Activated T-cell treated with anti-CD3 and anti-CD28 coated beads, Interleukin-2, amount 50 U/mL, for 72 hours (primary cell): ENCODE measurements around the gene SHISA9. TPM values are rescaled to one million over a fixed set of nuclear protein-coding genes. Genes with fewer than 3 reads are reported as not detected.

Experiments
- ATAC-seq, 2 donors: fragments of 150-1000 bp; cut with Tn5 transposase; replicated peaks in 1 of 2; 2 replicates each; pipeline ENCODE4 v1.10.0; 2021; ENCODE audit warnings: moderate library complexity in 2 of 2, mild to moderate bottlenecking in 1 of 2
- DNase-seq, 2 donors: peaks; one replicate each; pipeline ENCODE4 v3.0.0; 2021 to 2022; ENCODE audit warnings: mixed read lengths in 1 of 2
- H3K27ac Mint-ChIP-seq: one replicate; pipeline ENCODE4 v1.8.0; 2022; ENCODE audit warnings: mild to moderate bottlenecking, moderate library complexity, mixed read lengths
- H3K27me3 Mint-ChIP-seq: one replicate; pipeline ENCODE4 v1.8.0; 2022; ENCODE audit warnings: low read depth, mixed read lengths
- H3K36me3 Mint-ChIP-seq, 2 donors: one replicate each; pipeline ENCODE4 v1.8.0; 2022; ENCODE audit warnings: mixed read lengths in 2 of 2, mild to moderate bottlenecking in 1 of 2; ENCODE audit not compliant: insufficient read depth in 2 of 2
- H3K4me1 Mint-ChIP-seq: one replicate; pipeline ENCODE4 v1.8.0; 2022; ENCODE audit warnings: low read depth, mixed read lengths
- H3K4me3 Mint-ChIP-seq, 2 donors: one replicate each; pipeline ENCODE4 v1.8.0; 2022; ENCODE audit warnings: mild to moderate bottlenecking in 2 of 2, mixed read lengths in 2 of 2, moderate library complexity in 2 of 2
- H3K9me3 Mint-ChIP-seq, 2 donors: one replicate each; pipeline ENCODE4 v1.8.0; 2022; ENCODE audit warnings: mixed read lengths in 2 of 2
- total RNA-seq, 2 donors: library from RNA; stranded (reverse); gene quantifications; one replicate each; pipeline ENCODE4 v1.2.3, GENCODE V29; 2022

SHISA9 gene
- total RNA-seq, 2 donors from 2014 or later, result 0.14 TPM; not detected in 1

DNA sequence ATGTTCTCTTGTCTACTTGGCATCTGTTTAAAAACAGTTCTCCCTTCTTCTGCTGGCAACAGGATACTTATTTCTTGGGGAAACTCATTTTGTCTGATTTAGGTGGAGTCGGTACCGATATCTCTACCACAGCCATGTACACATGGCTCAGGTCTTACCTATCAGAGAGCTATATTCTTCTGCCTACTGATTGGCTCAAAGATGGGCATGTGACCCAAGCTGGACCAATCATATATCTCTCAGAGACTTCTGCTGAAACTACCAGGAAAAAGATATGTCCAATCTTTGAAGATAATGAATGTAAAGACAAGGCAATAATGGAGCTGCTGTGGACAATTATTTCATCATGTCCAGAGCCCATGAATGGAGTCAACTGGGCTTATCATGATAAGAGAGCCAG, 21.6 kb upstream of the SHISA9 start:
- H3K9me3 Mint-ChIP-seq, result no peaks in the 10 kb centered on the region
- no peaks in the 10 kb centered on the region for H3K36me3 Mint-ChIP-seq
- no peak overlapping the region for H3K4me3 Mint-ChIP-seq
- no peaks in the 10 kb centered on the region for H3K4me1 Mint-ChIP-seq
- ATAC-seq (no peak), DNase-seq (no peak)
- H3K27ac Mint-ChIP-seq, result no peak overlapping the region
- no peaks in the 10 kb centered on the region for H3K27me3 Mint-ChIP-seq

DNA sequence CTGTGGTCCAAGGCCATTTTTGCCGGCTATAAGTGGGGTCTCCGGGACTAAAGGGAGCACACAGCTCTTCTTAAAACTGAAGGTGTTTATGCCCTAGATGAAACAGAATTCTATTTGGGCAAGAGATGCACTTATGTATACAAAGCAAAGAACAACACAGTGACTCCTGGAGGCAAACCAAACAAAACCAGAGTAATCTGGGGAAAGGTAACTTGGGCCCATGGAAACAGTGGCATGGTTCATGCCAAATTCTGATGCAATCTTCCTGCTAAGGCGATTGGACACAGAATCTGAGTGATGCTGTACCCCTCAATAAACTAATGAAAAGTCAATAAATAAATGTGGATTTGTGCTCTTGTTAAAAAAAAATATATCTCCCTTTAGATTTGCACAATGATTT, 20.2 kb upstream of the SHISA9 start:
- DNase-seq (no peak), ATAC-seq (no peak)
- no peaks in the 10 kb centered on the region for H3K9me3 Mint-ChIP-seq
- no peaks in the 10 kb centered on the region for H3K4me1 Mint-ChIP-seq
- H3K27me3 Mint-ChIP-seq, result peaks cover 6% of the 10 kb centered on the region
- no peak overlapping the region for H3K4me3 Mint-ChIP-seq
- H3K36me3 Mint-ChIP-seq, result no peaks in the 10 kb centered on the region
- H3K27ac Mint-ChIP-seq, result no peak overlapping the region

DNA sequence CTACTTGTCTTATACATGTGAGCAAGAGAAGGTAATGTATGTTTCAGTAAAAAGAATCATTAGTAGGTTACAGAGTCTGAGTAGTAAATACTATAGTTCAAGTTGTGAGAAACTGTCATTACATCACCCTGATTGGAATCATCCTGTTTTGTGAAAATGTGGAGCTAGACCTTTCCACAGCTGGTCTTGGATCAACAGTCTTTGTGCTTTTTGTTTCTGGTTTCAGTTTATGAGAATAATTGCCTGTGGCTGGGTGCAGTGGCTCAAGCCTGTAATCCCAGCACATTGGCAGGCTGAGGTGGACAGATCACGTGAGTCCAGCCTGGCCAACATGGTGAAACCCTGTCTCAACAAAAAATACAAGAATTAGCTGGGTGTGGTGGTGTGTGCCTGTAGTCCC, 19.7 kb upstream of the SHISA9 start:
- no peaks in the 10 kb centered on the region for H3K9me3 Mint-ChIP-seq
- no peak for DNase-seq
- H3K27ac Mint-ChIP-seq, result no peak overlapping the region
- H3K27me3 Mint-ChIP-seq, result peaks cover 6% of the 10 kb centered on the region
- no peak overlapping the region for H3K4me3 Mint-ChIP-seq
- H3K36me3 Mint-ChIP-seq, result no peaks in the 10 kb centered on the region
- no peaks in the 10 kb centered on the region for H3K4me1 Mint-ChIP-seq
- ATAC-seq, result no peak

DNA sequence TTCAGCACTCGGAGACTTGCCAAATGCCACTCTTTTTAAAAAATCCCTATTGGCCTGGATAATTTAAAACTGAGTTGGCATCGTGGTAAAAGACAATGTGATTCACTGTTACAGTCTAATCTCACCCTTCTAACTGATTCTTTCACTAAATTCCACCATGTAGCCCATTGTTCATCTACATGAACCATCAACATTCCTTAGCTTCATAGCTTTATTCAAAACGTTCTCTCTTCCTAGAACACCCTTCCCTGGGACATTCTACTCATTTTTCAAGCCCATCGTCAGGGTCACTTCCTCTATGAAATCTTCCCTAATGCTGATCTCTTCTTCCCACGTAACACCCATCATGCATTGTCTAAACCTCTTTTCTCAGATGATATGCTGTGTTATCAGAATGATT, 15.7 kb upstream of the SHISA9 start:
- Mint-ChIP-seq H3K4me3 (no peak overlapping the region), H3K27me3 (peaks cover 13% of the 10 kb centered on the region), H3K4me1 (no peaks in the 10 kb centered on the region), H3K36me3 (no peaks in the 10 kb centered on the region), H3K9me3 (no peaks in the 10 kb centered on the region), H3K27ac (no peak overlapping the region)
- ATAC-seq (no peak), DNase-seq (no peak)

DNA sequence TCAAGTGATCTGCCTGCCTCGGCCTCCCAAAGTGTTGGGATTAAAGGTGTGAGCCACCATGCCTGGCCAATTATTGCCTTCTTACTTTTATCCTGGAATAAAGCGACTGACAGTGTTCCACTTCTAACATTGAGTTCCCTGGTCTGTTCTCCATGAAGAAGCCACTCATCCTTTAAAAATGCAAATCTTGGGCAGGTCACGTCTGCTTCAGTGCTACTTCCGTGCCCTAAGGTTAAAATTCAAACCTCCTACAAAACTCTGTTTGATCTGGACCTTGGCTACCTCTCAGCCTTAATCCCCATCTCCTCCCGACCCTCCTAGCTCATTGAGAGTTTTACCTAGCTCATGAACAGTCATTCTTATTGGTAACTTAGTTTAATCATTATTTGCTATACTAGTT, 9.6 kb upstream of the SHISA9 start:
- Mint-ChIP-seq H3K9me3 (no peaks in the 10 kb centered on the region), H3K27me3 (peaks cover 24% of the 10 kb centered on the region), H3K27ac (no peak overlapping the region), H3K4me3 (no peak overlapping the region), H3K36me3 (no peaks in the 10 kb centered on the region), H3K4me1 (no peaks in the 10 kb centered on the region)
- ATAC-seq, result no peak
- DNase-seq, result no peak

DNA sequence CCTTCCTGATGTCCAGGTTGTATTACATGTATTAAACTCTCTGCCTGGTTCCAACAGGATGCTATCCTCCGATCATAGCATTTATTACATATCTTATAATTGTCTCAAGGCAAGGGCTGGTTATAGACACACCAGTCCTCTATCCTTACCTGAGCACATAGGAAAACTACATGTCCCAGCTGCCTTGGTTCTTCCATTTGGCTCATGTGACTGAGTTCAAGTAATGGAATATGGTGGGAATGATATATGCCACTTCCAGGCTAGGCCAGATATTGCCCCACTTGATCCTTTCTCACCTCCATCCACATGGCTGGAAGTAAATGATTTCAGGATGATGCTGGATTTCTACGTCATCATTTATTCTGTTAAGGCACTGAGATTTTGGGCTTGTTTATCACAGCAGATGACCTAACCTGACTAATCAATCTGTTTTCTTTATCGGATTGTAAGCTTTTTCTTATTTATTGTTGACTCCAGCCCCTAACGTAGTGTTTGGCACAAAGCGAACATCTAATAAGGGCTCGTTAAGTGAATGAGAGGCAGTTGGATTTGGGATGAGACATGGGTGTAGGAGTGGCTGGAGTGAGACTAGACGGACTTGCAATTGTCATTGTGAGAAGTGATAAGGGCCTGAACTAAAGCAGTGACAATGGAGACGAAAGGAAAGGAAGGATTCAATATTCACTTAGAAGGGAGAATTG, 8.2 kb upstream of the SHISA9 start:
- Mint-ChIP-seq H3K9me3 (no peaks in the 10 kb centered on the region), H3K4me3 (no peak overlapping the region), H3K27me3 (peaks cover 28% of the 10 kb centered on the region), H3K27ac (no peak overlapping the region), H3K4me1 (no peaks in the 10 kb centered on the region), H3K36me3 (no peaks in the 10 kb centered on the region)
- no peak for DNase-seq
- no peak for ATAC-seq

DNA sequence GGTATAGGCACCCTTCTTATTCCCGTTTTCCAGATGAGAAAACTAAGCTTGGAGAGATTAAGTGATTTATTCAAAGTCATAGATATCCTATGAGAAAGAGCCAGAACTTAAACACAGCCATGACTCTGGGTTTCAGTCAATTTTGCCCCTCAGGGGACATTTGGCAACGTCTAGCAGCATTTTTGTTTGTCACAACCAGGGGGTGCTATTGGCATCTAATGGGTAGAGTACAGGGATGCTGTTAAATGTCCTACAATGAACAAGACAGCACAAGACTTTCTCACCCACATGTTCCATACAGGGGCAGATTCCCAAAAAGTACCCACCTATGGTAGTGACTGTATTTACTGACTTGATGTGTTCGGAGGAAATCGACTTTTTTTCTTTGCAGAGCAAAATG, 4.8 kb upstream of the SHISA9 start:
- no peaks in the 10 kb centered on the region for H3K36me3 Mint-ChIP-seq
- peaks cover 47% of the 10 kb centered on the region for H3K27me3 Mint-ChIP-seq
- no peak for ATAC-seq
- H3K4me3 Mint-ChIP-seq, result no peak overlapping the region
- H3K27ac Mint-ChIP-seq, result no peak overlapping the region
- H3K9me3 Mint-ChIP-seq, result no peaks in the 10 kb centered on the region
- no peak for DNase-seq
- no peaks in the 10 kb centered on the region for H3K4me1 Mint-ChIP-seq

DNA sequence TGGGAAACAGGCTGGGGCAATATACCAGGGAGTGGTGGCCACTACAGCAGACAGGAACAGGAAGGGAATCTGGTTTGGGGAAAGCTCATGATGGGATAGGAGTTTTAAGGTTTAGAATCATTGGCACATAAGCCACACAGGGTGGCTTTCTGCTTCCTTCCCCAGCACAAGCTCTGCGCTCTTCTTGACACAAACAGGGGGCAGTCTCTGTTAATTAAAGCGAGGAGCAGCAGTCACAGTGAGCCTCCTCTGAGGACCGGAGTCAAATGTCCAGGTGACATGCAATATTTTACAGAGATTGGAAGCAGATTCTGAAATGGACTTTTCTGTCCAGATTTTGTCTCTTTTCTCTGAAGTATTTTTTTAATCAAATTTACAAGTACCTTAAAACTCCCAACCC, 2.8 kb upstream of the SHISA9 start:
- no peak overlapping the region for H3K4me3 Mint-ChIP-seq
- DNase-seq (no peak), ATAC-seq (no peak)

DNA sequence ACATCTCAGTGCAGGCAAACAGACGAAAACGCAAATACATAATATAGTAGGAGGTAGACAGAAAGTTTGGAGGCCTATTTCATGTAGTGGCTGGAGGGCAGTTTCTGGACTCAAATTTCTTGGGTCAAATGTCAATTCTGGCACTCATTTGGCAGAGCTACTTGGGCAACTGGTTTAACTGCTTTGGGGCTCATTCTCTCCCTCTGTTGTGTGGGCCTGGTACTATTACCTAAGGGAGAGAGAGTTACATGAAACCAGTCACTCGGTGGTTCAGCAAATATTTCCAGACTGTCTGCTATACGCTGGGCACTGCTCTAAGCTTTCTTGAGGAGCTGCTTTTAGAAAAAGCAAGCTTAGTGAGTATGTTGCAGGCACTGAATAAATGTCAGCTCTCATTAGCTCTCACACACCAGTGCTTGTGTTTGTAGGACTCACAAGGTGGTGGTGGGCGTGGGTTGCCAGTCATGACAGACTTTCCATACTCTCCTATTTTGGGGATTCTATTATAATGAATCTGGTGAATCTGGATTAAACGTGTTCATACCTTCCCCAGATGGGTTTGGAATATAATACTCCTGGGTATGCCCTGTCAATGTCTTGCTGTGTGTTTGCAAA, 1.8 kb upstream of the SHISA9 start:
- no peak for DNase-seq
- H3K27me3 Mint-ChIP-seq, result peaks cover 66% of the 10 kb centered on the region
- H3K9me3 Mint-ChIP-seq, result no peaks in the 10 kb centered on the region

More for the DNA sequence above, 2.8 kb upstream of the SHISA9 start:
- Mint-ChIP-seq H3K4me1 (no peaks in the 10 kb centered on the region), H3K27ac (no peak overlapping the region), H3K9me3 (no peaks in the 10 kb centered on the region), H3K27me3 (peaks cover 58% of the 10 kb centered on the region), H3K36me3 (no peaks in the 10 kb centered on the region)

DNA sequence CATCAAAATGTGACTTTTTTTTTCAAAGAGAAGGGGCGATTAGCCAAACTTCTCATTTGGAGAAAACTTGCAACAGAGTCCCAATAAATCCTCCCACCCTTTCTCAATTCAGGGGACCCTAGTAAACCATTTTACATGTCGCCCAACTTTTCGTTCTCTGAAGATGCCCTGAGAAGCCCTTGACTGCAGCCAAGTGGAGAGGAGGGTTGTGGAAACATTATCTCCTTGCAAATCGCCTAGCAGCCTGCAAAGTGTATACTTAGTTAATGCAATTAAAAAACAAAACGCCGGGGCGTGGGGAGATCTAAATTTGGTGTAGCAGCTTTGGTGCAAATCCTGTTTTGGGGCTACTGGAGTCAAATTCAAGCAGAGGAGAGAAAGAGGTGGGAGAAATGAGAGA, 1.2 kb upstream of the SHISA9 start:
- Mint-ChIP-seq H3K36me3 (no peaks in the 10 kb centered on the region), H3K4me3 (no peak overlapping the region), H3K4me1 (no peaks in the 10 kb centered on the region), H3K27me3 (peaks cover 70% of the 10 kb centered on the region), H3K9me3 (no peaks in the 10 kb centered on the region), H3K27ac (no peak overlapping the region)
- ATAC-seq (no peak), DNase-seq (no peak)

More for the DNA sequence above, 1.8 kb upstream of the SHISA9 start:
- ATAC-seq, result no peak
- H3K27ac Mint-ChIP-seq, result no peak overlapping the region
- H3K4me3 Mint-ChIP-seq, result no peak overlapping the region
- H3K4me1 Mint-ChIP-seq, result no peaks in the 10 kb centered on the region
- no peaks in the 10 kb centered on the region for H3K36me3 Mint-ChIP-seq

DNA sequence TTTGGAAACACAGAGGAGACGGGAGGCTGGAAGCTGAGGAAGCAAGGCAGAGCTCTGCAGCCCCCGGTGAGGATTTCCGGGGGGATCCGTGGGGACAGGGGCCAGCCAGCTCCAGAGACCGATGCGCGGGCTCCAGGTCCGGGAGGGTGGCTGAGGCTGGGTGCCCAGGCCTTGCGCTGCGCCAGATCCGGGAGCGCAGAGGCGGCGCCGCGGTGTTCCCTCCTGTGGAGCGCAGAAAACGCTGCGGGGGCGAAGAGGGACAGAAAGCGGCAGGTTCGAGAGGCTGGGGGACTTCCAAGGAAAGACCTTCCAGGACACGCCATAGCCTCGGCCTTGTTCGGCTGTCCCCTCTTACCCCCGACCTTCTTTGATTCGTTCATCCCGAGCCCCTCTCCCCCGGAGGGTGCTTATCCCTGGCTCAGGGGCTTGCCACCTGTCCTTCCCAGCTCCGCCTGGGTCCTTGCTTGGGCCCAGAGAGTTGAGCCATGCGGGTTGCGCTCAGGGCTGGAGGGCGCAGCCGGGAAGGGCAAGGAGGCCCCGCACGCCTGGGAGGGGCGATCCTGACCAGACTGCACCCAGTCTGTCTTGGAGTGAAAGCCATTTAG, 697 bp upstream of the SHISA9 start:
- Mint-ChIP-seq H3K4me1 (no peaks in the 10 kb centered on the region), H3K9me3 (no peaks in the 10 kb centered on the region), H3K36me3 (no peaks in the 10 kb centered on the region), H3K4me3 (peak overlapping the region in 1 of 2 donors; percentile 36), H3K27ac (no peak overlapping the region), H3K27me3 (peaks cover 75% of the 10 kb centered on the region)
- no peak for DNase-seq
- ATAC-seq, result no peak

DNA sequence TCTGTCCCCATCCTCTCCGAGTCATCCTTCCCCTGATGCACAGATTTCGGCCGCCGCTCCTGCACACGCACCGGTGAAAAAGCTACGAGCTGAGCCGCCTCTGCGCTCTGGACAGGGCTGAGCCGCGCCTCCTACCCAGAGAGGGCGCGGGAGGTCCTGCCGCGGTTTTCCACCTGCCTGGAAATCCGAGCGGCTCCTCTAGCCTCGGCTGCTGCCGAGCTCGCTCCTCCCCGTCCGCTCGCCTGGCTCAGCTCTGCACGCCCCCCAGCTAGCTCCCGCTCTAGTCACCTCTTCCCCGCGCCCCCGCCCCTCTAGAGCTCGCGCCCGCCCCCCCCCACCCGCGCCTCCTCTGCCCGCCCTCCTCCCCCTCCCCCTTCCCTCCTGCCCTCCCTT, 198 bp upstream of the SHISA9 start:
- no peaks in the 10 kb centered on the region for H3K9me3 Mint-ChIP-seq
- peaks cover 75% of the 10 kb centered on the region for H3K27me3 Mint-ChIP-seq
- ATAC-seq (no peak), DNase-seq (no peak)
- H3K27ac Mint-ChIP-seq, result no peak overlapping the region
- H3K36me3 Mint-ChIP-seq, result no peaks in the 10 kb centered on the region
- no peaks in the 10 kb centered on the region for H3K4me1 Mint-ChIP-seq
- H3K4me3 Mint-ChIP-seq, result peak overlapping the region in 1 of 2 donors; percentile 36

DNA sequence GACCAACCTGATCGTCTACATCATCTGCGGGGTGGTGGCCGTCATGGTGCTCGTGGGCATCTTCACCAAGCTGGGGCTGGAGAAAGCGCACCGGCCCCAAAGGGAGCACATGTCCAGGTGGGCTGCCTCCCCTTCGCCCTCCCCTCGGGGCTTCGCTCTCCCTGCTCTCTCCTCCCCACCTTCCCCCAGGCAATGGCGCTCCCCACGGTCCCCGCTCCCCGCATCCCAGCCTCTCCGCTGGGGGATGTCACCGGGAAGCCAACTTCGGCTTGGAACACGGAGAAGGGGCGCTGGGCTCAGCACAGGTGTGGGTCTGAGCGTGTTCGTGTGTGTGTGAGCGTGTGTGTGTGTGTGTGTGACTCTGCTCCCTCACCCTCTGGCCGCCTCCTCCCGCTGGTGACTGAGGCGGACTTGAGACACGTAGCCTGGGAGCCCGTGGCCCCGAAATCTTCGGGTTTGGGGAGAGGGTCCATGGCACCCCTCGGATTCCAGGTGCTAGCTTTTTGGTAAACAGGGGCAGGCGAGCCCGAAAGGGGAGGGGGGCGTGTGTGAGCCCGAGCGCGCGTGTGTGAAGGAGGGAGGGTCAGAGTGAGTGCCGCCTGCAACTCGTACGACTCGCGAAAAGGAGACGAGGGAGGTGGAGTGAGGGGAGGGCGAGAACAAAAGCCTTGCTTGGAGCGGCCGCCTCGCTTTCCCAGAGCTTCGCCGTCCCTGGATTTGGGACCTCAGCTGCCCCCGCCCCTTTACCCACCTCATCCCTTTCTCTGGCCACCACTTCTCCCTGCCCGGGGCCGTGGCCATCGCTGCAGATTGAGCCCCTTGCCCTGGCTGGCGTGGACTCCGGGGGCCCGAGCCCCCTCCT, 1.3 kb downstream of the SHISA9 start:
- Mint-ChIP-seq H3K9me3 (no peaks in the 10 kb centered on the region), H3K4me1 (no peaks in the 10 kb centered on the region), H3K4me3 (peak overlapping the region; percentile 55 to 70), H3K36me3 (no peaks in the 10 kb centered on the region), H3K27ac (no peak overlapping the region), H3K27me3 (peaks cover 70% of the 10 kb centered on the region)
- DNase-seq (no peak), ATAC-seq (no peak)
